Dendritic cell treated with granulocyte-macrophage colony-stimulating factor and Interleukin-4, amounts not matched to agents 40 ng/mL and 50 ng/mL, for 4 days (primary cell): Measurements from ENCODE around the gene DROSHA.

Source experiments
- H3K27ac Mint-ChIP-seq: one replicate; pipeline ENCODE4 v1.8.0; 2022; ENCODE audit warnings: mild to moderate bottlenecking, mixed read lengths
- H3K27me3 Mint-ChIP-seq: one replicate; pipeline ENCODE4 v1.8.0; 2022; ENCODE audit warnings: mild to moderate bottlenecking, mixed read lengths
- H3K36me3 Mint-ChIP-seq: one replicate; pipeline ENCODE4 v1.8.0; 2022; ENCODE audit warnings: low read depth, mixed read lengths
- H3K4me1 Mint-ChIP-seq: one replicate; pipeline ENCODE4 v1.8.0; 2022; ENCODE audit warnings: low read depth, mixed read lengths
- H3K4me3 Mint-ChIP-seq: one replicate; pipeline ENCODE4 v1.8.0; 2022; ENCODE audit warnings: mild to moderate bottlenecking, moderate library complexity, mixed read lengths
- H3K9me3 Mint-ChIP-seq: one replicate; pipeline ENCODE4 v1.8.0; 2022; ENCODE audit warnings: mixed read lengths
- intact Hi-C: fragments of 100-400 bp; cut with micrococcal nuclease; formaldehyde crosslinking; loops from one replicate; pipeline ENCODE4 v1.15.0; 2022

DROSHA gene

DNA sequence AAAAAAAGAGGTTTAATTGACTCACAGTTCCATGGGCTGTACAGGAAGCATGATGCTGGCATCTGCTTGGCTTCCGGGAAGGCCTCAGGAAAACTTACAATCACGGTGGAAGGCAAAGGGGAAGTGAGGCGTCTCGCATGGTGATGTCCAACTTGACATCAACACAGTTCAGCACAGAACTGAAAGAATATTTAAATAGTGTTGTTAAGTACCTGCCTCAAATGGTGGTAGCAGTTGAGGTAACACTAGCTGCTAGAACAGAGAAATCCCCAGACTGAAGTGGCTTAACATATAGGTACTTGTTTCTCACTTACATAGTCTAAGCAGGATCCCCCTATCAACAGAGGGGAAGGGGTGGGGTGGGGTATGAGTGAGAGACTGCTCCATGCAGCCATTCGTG, 141.6 kb downstream of the DROSHA start:
- Mint-ChIP-seq H3K27ac (no peak overlapping the region), H3K27me3 (no peaks in the 10 kb centered on the region), H3K9me3 (peaks cover 30% of the 10 kb centered on the region), H3K4me1 (peaks cover 7% of the 10 kb centered on the region), H3K4me3 (no peak overlapping the region), H3K36me3 (no peaks in the 10 kb centered on the region)
- intact Hi-C loops = no loop called here

DNA sequence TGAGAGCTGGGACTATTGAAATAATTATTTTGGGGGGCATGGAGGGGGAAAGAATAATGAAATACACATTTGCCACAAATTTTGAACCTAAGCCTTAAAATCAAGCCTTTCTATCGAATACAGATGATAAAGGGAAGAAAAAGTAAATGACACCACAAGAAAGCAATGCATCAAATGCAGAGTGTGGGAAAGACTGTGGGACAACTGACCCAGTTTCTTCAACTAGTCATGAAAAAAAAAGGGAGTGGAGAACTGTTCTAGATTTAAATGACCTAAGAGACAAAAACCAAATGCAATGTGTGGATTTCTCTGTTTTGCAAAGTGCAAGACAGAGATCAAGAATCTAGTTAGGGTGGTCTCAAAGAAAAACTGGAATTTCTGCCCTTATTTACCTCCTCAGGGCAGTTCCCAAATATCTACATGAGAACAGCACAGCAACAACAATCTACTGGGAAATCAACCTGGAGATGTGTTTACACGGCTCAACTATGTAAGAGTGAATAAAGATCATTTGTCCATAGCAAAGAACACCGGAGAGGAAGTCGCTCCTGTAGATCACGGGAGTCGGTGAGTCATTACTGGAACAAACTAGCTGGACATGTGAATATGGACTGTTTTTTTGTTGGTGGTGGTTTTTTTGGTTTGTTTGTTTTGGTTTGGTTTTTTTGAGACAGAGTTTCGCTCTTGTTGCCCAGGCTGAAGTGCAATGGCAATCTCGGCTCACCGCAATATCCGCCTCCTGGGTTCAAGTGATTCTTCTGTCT, 145.9 kb downstream of the DROSHA start:
- Mint-ChIP-seq H3K4me3 (no peak overlapping the region), H3K27ac (no peak overlapping the region), H3K27me3 (peaks cover 2% of the 10 kb centered on the region), H3K36me3 (no peaks in the 10 kb centered on the region), H3K9me3 (peaks cover 30% of the 10 kb centered on the region), H3K4me1 (no peaks in the 10 kb centered on the region)
- intact Hi-C loops = no loop called here

- H3K4me1 Mint-ChIP-seq = peaks cover 3% of the 10 kb centered on the region
- no peaks in the 10 kb centered on the region for H3K36me3 Mint-ChIP-seq
- H3K27me3 Mint-ChIP-seq = peaks cover 2% of the 10 kb centered on the region
- peaks cover 19% of the 10 kb centered on the region for H3K9me3 Mint-ChIP-seq
- H3K4me3 Mint-ChIP-seq = no peak overlapping the region
- intact Hi-C loops = no loop called here
- no peak overlapping the region for H3K27ac Mint-ChIP-seq
Observed at GRCh38 chr5:31383734-31384133, 148.2 kb downstream of the DROSHA start.

- Mint-ChIP-seq H3K4me3 (no peak overlapping the region), H3K27ac (no peak overlapping the region), H3K4me1 (peaks cover 5% of the 10 kb centered on the region), H3K36me3 (no peaks in the 10 kb centered on the region), H3K9me3 (peaks cover 5% of the 10 kb centered on the region), H3K27me3 (peaks cover 2% of the 10 kb centered on the region)
- intact Hi-C loops = no loop called here
Observed at GRCh38 chr5:31382051-31382878, 149.6 kb downstream of the DROSHA start.

DNA sequence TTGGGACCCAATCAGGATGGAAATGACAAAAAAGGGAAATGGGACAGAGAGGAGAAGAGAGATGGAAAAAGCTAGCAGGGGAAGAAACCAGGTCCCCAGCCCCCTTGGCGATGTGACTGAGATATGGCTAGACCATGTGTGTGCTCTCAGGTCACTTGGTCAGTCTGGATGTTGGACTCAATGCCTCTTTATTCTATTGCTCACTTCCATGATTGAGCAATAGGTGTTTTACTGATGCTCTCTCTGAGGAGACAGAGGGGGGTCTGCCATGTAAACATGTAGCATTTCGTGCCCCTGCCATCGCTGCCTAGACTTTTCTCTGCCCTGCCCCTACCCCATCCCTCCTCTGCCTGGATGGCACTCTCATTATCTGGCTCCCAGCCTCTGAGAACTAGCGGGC, 150.6 kb downstream of the DROSHA start:
- Mint-ChIP-seq H3K4me3 (no peak overlapping the region), H3K4me1 (peaks cover 5% of the 10 kb centered on the region), H3K27ac (no peak overlapping the region), H3K36me3 (no peaks in the 10 kb centered on the region), H3K27me3 (peaks cover 2% of the 10 kb centered on the region), H3K9me3 (no peaks in the 10 kb centered on the region)
- intact Hi-C loops = no loop called here

- peaks cover 5% of the 10 kb centered on the region for H3K4me1 Mint-ChIP-seq
- no peak overlapping the region for H3K27ac Mint-ChIP-seq
- peaks cover 2% of the 10 kb centered on the region for H3K27me3 Mint-ChIP-seq
- intact Hi-C loops = no loop called here
- no peak overlapping the region for H3K4me3 Mint-ChIP-seq
- no peaks in the 10 kb centered on the region for H3K36me3 Mint-ChIP-seq
- no peaks in the 10 kb centered on the region for H3K9me3 Mint-ChIP-seq
Observed at GRCh38 chr5:31380049-31380448, 151.8 kb downstream of the DROSHA start.

GRCh38 chr5:31378838-31379237, 153.1 kb downstream of the DROSHA start:
- Mint-ChIP-seq H3K9me3 (no peaks in the 10 kb centered on the region), H3K4me3 (no peak overlapping the region), H3K4me1 (peaks cover 5% of the 10 kb centered on the region), H3K27me3 (peaks cover 2% of the 10 kb centered on the region), H3K36me3 (no peaks in the 10 kb centered on the region), H3K27ac (no peak overlapping the region)
- intact Hi-C loops = no loop called here

GRCh38 chr5:31378136-31378535, 153.8 kb downstream of the DROSHA start:
- H3K36me3 Mint-ChIP-seq = no peaks in the 10 kb centered on the region
- H3K27me3 Mint-ChIP-seq = peaks cover 2% of the 10 kb centered on the region
- intact Hi-C loops = no loop called here
- no peak overlapping the region for H3K4me3 Mint-ChIP-seq
- no peaks in the 10 kb centered on the region for H3K9me3 Mint-ChIP-seq
- no peak overlapping the region for H3K27ac Mint-ChIP-seq
- H3K4me1 Mint-ChIP-seq = peaks cover 5% of the 10 kb centered on the region

GRCh38 chr5:31377274-31377946, 154.5 kb downstream of the DROSHA start:
- no peaks in the 10 kb centered on the region for H3K36me3 Mint-ChIP-seq
- H3K27ac Mint-ChIP-seq = no peak overlapping the region
- no peak overlapping the region for H3K4me3 Mint-ChIP-seq
- intact Hi-C loops = no loop called here
- no peaks in the 10 kb centered on the region for H3K9me3 Mint-ChIP-seq
- peaks cover 2% of the 10 kb centered on the region for H3K27me3 Mint-ChIP-seq
- peaks cover 5% of the 10 kb centered on the region for H3K4me1 Mint-ChIP-seq

DNA sequence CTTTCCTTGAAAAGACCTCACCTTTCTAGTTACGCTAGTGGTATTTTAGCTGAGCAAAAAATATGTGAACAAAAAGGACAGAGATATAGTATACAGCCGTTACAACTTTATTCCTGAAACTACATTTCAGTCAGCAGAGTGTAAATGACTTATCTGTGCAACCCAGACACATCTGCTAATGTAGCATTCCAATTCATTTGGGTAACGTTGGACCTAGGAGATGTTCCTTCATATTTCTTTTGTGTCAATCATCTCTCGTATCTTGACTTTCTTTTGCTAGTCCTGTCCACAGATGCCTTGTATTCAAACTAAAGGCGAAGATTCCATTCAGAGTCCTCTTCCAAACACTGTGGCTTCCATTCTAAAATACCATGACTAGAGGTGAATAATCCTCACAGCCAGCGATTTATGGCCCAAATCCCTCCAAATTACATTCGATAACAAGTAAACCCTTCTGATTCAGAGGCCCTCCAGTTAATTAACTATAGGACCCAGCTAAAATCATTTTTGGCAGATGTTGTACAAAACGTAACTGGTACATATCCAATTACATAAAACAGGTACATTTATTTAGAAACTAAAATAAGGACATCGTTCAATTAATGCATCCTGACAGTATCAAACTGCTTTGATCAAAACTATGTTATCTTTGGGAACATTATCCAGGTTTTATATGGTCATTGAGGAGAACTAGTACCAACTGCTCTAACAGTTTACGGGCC, 155.7 kb downstream of the DROSHA start:
- H3K4me1 Mint-ChIP-seq = peaks cover 5% of the 10 kb centered on the region
- H3K27me3 Mint-ChIP-seq = no peaks in the 10 kb centered on the region
- H3K36me3 Mint-ChIP-seq = no peaks in the 10 kb centered on the region
- no peak overlapping the region for H3K4me3 Mint-ChIP-seq
- H3K27ac Mint-ChIP-seq = no peak overlapping the region
- no peaks in the 10 kb centered on the region for H3K9me3 Mint-ChIP-seq
- intact Hi-C loops = no loop called here

GRCh38 chr5:31372124-31372523, 159.8 kb downstream of the DROSHA start:
- Mint-ChIP-seq H3K9me3 (no peaks in the 10 kb centered on the region), H3K4me3 (no peak overlapping the region), H3K36me3 (no peaks in the 10 kb centered on the region), H3K4me1 (no peaks in the 10 kb centered on the region), H3K27ac (no peak overlapping the region), H3K27me3 (peaks cover 2% of the 10 kb centered on the region)
- intact Hi-C loops = no loop called here

DNA sequence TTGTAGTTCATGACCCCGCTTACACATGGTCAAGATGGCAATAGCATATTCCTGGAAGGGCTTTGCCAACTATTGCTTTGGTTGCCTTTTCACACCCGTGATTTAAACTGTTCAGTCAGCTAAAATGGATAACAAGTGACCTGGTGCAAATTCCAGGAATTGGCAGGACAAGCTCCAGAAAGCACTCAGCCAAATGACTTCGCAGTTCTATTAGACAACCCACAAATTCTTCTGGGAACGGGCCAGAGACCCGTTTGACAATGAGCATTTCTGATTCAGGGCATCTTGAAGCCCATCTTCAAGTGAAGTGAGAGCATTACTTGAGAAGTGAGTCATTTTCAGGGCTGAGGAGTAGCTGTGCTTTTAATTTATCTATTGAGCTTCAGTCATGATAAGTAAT, 165.0 kb downstream of the DROSHA start:
- intact Hi-C loops = no loop called here
- Mint-ChIP-seq H3K9me3 (peaks cover 16% of the 10 kb centered on the region), H3K27ac (no peak overlapping the region), H3K4me3 (no peak overlapping the region), H3K4me1 (no peaks in the 10 kb centered on the region), H3K27me3 (peaks cover 2% of the 10 kb centered on the region), H3K36me3 (no peaks in the 10 kb centered on the region)

GRCh38 chr5:31365776-31366175, 166.1 kb downstream of the DROSHA start:
- intact Hi-C loops = no loop called here

More at GRCh38 chr5:31365776-31366175, 166.1 kb downstream of the DROSHA start:
- Mint-ChIP-seq H3K4me3 (no peak overlapping the region), H3K9me3 (peaks cover 16% of the 10 kb centered on the region), H3K4me1 (no peaks in the 10 kb centered on the region), H3K27me3 (peaks cover 2% of the 10 kb centered on the region), H3K36me3 (no peaks in the 10 kb centered on the region), H3K27ac (no peak overlapping the region)
